Hepatocyte (in vitro differentiated cells): Measurements from ENCODE around the gene IRF8. TPM values are rescaled to one million over a fixed set of nuclear protein-coding genes. Genes with fewer than 3 reads are reported as not detected.

Source experiments
- DNase-seq: peaks from one replicate; pipeline ENCODE4 v3.0.0-alpha.2; 2016; ENCODE audit warnings: low spot score
- H2AFZ ChIP-seq: fragments of 200-600 bp; sonication (generic); 2 replicates; pipeline ENCODE4 v1.6.0; 2016; ENCODE audit warnings: antibody characterized with exemption, mild to moderate bottlenecking
- H3K27ac ChIP-seq: fragments of 200-600 bp; sonication (generic); 2 replicates; pipeline ENCODE4 v1.5.1; 2016; ENCODE audit warnings: mild to moderate bottlenecking
- H3K27me3 ChIP-seq: fragments of 200-600 bp; sonication (generic); 2 replicates; pipeline ENCODE4 v1.6.1; 2016
- H3K36me3 ChIP-seq: fragments of 200-600 bp; sonication (generic); replicated peaks from 2 replicates; pipeline ENCODE4 v1.5.1; 2016; ENCODE audit warnings: low read depth; ENCODE audit not compliant: insufficient read depth
- H3K4me1 ChIP-seq: fragments of 200-600 bp; sonication (generic); 2 replicates; pipeline ENCODE4 v1.5.1; 2016; ENCODE audit warnings: mild to moderate bottlenecking, moderate library complexity; ENCODE audit not compliant: insufficient read depth
- H3K4me2 ChIP-seq: fragments of 200-600 bp; sonication (generic); 2 replicates; pipeline ENCODE4 v1.6.0; 2016
- H3K4me3 ChIP-seq: fragments of 200-600 bp; sonication (generic); 2 replicates; pipeline ENCODE4 v1.5.1; 2016; ENCODE audit warnings: mild to moderate bottlenecking
- H3K79me2 ChIP-seq: fragments of 200-600 bp; sonication (generic); 2 replicates; pipeline ENCODE4 v1.6.0; 2017; ENCODE audit warnings: mild to moderate bottlenecking
- H3K9me2 ChIP-seq: fragments of 200-600 bp; sonication (generic); replicated peaks from 2 replicates; pipeline ENCODE4 v1.6.0; 2017; ENCODE audit warnings: mild to moderate bottlenecking; ENCODE audit not compliant: insufficient read depth
- H3K9me3 ChIP-seq: fragments of 200-600 bp; sonication (generic); 2 replicates; pipeline ENCODE4 v1.5.1; 2016; ENCODE audit warnings: low read depth, mild to moderate bottlenecking
- H4K20me1 ChIP-seq: fragments of 200-600 bp; sonication (generic); 2 replicates; pipeline ENCODE4 v1.6.0; 2016; ENCODE audit warnings: mild to moderate bottlenecking; ENCODE audit not compliant: insufficient read depth, poor library complexity, severe bottlenecking
- CTCF ChIP-seq: fragments of 200-600 bp; sonication (generic); IDR thresholded peaks from 2 replicates; pipeline ENCODE4 v1.5.1; 2016; ENCODE audit warnings: antibody characterized with exemption, mild to moderate bottlenecking; ENCODE audit not compliant: poor library complexity
- EZH2 ChIP-seq: fragments of 200-600 bp; sonication (generic); IDR thresholded peaks from 2 replicates; pipeline ENCODE4 v1.6.1; 2016; ENCODE audit warnings: antibody characterized with exemption, mild to moderate bottlenecking, borderline replicate concordance
- EZH2phosphoT487 ChIP-seq: fragments of 200-600 bp; sonication (generic); IDR thresholded peaks from one replicate; pipeline ENCODE4 v1.6.1; 2018; ENCODE audit warnings: antibody characterized with exemption, mild to moderate bottlenecking, low read depth, moderate library complexity; ENCODE audit not compliant: unreplicated experiment, severe bottlenecking
- WGBS: methylation state at CpG from one replicate; pipeline ENCODE4 v1.1.6; 2016; ENCODE audit warnings: low lambda C conversion rate; ENCODE audit errors: missing lambda C conversion rate; 5-methylcytosine and 5-hydroxymethylcytosine counted together
- polyA plus RNA-seq: library from polyadenylated mRNA; unstranded; fragments of >200 nt; fragmentation: Nextera tagmentation; extraction: Ambion mirVana; gene quantifications from 2 replicates; pipeline ENCODE4 v1.2.1, GENCODE V29; 2016
- total RNA-seq: library from RNA; depleted of rRNA; stranded (reverse); fragments of >200 nt; gene quantifications from 2 replicates; pipeline ENCODE4 v1.2.3, GENCODE V29; 2014

The IRF8 gene
- total and polyA plus RNA-seq, 2 experiments from 2014 or later = 6.9 to 8.4 TPM

GRCh38 chr16:85956426-85956825 lies 57.5 kb downstream of the IRF8 start:
- Histone ChIP-seq H3K4me2 (no peak overlapping the region), H3K27me3 (no peaks in the 10 kb centered on the region), H3K4me3 (no peak overlapping the region), H3K9me2 (no peaks in the 10 kb centered on the region), H3K36me3 (no peaks in the 10 kb centered on the region), H3K79me2 (no peaks in the 10 kb centered on the region), H3K27ac (no peak overlapping the region), H3K9me3 (no peaks in the 10 kb centered on the region), H4K20me1 (no peaks in the 10 kb centered on the region), H3K4me1 (no peaks in the 10 kb centered on the region), H2AFZ (no peak overlapping the region)
- DNase-seq = no peak
- 93% methylated on average over 15 of the region's 15 CpGs for WGBS
- no peak for TF ChIP-seq CTCF
- no peak for TF ChIP-seq EZH2
- TF ChIP-seq EZH2phosphoT487 = no peak

GRCh38 chr16:85958731-85959130 lies 59.8 kb downstream of the IRF8 start:
- DNase-seq = no peak
- no peak for TF ChIP-seq EZH2phosphoT487
- no peak for TF ChIP-seq CTCF
- TF ChIP-seq EZH2 = no peak
- WGBS = 97% methylated on average over 8 of the region's 8 CpGs
- Histone ChIP-seq H2AFZ (no peak overlapping the region), H3K36me3 (no peaks in the 10 kb centered on the region), H3K9me3 (no peaks in the 10 kb centered on the region), H3K27me3 (no peaks in the 10 kb centered on the region), H4K20me1 (no peaks in the 10 kb centered on the region), H3K4me1 (no peaks in the 10 kb centered on the region), H3K4me3 (no peak overlapping the region), H3K27ac (no peak overlapping the region), H3K9me2 (no peaks in the 10 kb centered on the region), H3K79me2 (no peaks in the 10 kb centered on the region), H3K4me2 (no peak overlapping the region)

GRCh38 chr16:85959686-85960085 lies 60.7 kb downstream of the IRF8 start:
- no peak overlapping the region for H2AFZ ChIP-seq
- DNase-seq = peak; percentile 43
- no peak for TF ChIP-seq CTCF
- no peak for TF ChIP-seq EZH2
- TF ChIP-seq EZH2phosphoT487 = no peak
- no peaks in the 10 kb centered on the region for H3K27me3 ChIP-seq
- H3K36me3 ChIP-seq = no peaks in the 10 kb centered on the region
- H3K4me2 ChIP-seq = no peak overlapping the region
- no peak overlapping the region for H3K4me3 ChIP-seq
- no peaks in the 10 kb centered on the region for H3K9me3 ChIP-seq
- H3K4me1 ChIP-seq = peaks cover 5% of the 10 kb centered on the region
- H4K20me1 ChIP-seq = no peaks in the 10 kb centered on the region
- H3K79me2 ChIP-seq = no peaks in the 10 kb centered on the region
- WGBS = 64% methylated on average over 9 of the region's 9 CpGs
- H3K27ac ChIP-seq = no peak overlapping the region
- no peaks in the 10 kb centered on the region for H3K9me2 ChIP-seq

- H3K4me1 ChIP-seq = peaks cover 5% of the 10 kb centered on the region
- no peaks in the 10 kb centered on the region for H3K9me3 ChIP-seq
- WGBS = 74% methylated on average over 10 of the region's 10 CpGs
- H3K79me2 ChIP-seq = no peaks in the 10 kb centered on the region
- no peaks in the 10 kb centered on the region for H4K20me1 ChIP-seq
- no peaks in the 10 kb centered on the region for H3K27me3 ChIP-seq
- TF ChIP-seq EZH2phosphoT487 (no peak), EZH2 (no peak), CTCF (no peak)
- no peak overlapping the region for H3K4me2 ChIP-seq
- no peak for DNase-seq
- H3K27ac ChIP-seq = no peak overlapping the region
- H3K9me2 ChIP-seq = no peaks in the 10 kb centered on the region
- no peak overlapping the region for H2AFZ ChIP-seq
- no peaks in the 10 kb centered on the region for H3K36me3 ChIP-seq
- no peak overlapping the region for H3K4me3 ChIP-seq
Measured at GRCh38 chr16:85960486-85961046, 61.6 kb downstream of the IRF8 start.
